IPS-18c (cell line): Measurements from ENCODE around the gene HEMGN.

Experiments used
- H3K4me3 ChIP-seq: 2 replicates; pipeline ENCODE4 v1.7.0; 2013; ENCODE audit warnings: low read depth, mild to moderate bottlenecking, low read length, moderate library complexity; ENCODE audit not compliant: insufficient read depth
- H3K9me3 ChIP-seq: one replicate; pipeline ENCODE4 v1.6.1; 2013; ENCODE audit warnings: mild to moderate bottlenecking, low read length, moderate library complexity; ENCODE audit not compliant: control insufficient read depth, insufficient read depth

HEMGN gene

GRCh38 chr9:97910357-97910756 is 27.6 kb downstream of the HEMGN start:
- Histone ChIP-seq H3K9me3 (no peaks in the 10 kb centered on the region), H3K4me3 (no peak overlapping the region)

DNA sequence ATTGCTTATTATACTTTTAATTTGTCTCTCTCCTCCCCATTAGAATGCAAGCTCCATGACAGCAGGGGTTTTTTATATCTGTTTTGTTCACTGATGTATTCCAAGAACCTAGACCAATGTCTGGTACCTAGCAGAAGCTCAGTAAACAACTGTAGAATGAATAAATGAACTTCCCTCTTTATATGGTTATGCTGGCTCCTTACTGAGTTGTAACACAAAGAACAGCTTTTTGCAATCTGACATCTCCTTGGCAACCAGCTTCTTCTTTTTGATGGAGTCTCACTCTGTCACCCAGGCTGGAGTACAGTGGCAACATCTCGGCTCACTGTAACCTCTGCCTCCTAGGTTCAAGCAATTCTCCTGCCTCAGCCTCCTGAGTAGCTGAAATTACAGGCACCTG is 29.3 kb downstream of the HEMGN start:
- no peak overlapping the region for H3K4me3 ChIP-seq
- no peaks in the 10 kb centered on the region for H3K9me3 ChIP-seq

DNA sequence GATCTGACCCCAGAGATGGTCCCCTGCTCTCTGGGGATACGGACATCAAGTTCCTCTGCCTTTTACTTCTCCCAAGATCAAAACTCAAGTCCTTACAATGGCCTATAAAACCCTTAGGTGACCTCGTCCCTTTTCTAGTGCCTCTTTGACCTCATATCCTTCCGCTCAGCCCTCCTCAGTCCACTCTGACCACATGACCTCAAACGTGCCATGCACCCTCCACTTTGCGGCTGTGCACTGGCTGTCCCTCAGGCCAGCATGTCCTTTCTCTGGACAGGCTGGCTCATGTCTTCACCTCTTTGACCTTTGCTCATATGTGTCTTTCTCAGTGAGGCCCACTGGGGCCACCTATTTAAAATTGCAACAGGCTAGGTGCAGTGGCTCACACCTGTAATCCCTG is 30.3 kb downstream of the HEMGN start:
- no peak overlapping the region for H3K4me3 ChIP-seq
- no peaks in the 10 kb centered on the region for H3K9me3 ChIP-seq

DNA sequence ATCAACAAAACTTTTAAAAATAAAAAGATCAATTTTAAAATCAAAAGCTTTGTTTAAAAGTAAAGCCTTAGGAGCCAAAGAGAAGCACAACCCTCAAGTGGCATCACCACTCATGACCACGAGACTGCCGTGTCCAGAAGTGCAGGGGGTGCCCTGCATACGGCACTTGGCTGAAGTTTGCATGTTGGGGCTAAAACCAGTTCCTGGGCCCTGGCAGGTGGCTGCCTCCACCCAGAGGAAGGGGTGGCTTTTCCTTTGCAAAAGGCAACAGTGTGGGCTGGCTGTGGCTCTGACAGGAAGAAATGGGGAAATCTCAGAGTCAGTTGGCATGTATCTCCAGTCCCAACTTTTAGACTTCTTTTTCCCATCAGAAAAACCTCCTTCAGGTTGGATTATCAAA is 30.9 kb downstream of the HEMGN start:
- no peak overlapping the region for H3K4me3 ChIP-seq
- no peaks in the 10 kb centered on the region for H3K9me3 ChIP-seq

- Histone ChIP-seq H3K9me3 (no peaks in the 10 kb centered on the region), H3K4me3 (no peak overlapping the region)
Observed at GRCh38 chr9:97906236-97906831, 31.6 kb downstream of the HEMGN start.

- Histone ChIP-seq H3K4me3 (no peak overlapping the region), H3K9me3 (no peaks in the 10 kb centered on the region)
Observed at GRCh38 chr9:97905228-97905627, 32.7 kb downstream of the HEMGN start.

- no peaks in the 10 kb centered on the region for H3K9me3 ChIP-seq
- no peak overlapping the region for H3K4me3 ChIP-seq
Observed at GRCh38 chr9:97904725-97905124, 33.2 kb downstream of the HEMGN start.

DNA sequence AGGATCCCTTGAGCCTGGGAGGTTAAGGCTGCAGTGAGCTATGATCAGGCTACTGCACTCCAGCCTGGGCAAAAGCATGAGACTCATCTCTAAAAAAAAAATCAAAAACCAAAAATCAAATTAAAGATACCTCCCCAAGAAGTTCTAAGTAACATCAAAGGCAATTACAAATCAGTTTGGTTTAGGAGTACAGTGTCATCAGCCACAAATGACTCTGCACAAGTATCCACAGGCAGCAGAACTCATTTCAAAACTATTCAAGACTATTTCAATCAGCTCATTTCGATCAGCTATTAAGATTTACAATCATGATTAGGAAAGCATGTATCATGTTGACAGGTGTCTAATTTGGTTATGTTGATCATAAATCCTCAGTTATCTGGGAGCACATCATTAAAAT is 34.8 kb downstream of the HEMGN start:
- no peaks in the 10 kb centered on the region for H3K9me3 ChIP-seq

GRCh38 chr9:97900738-97901565 is 37.0 kb downstream of the HEMGN start:
- no peak overlapping the region for H3K4me3 ChIP-seq
- H3K9me3 ChIP-seq = no peaks in the 10 kb centered on the region

More for the DNA sequence above, 34.8 kb downstream of the HEMGN start:
- no peak overlapping the region for H3K4me3 ChIP-seq

- Histone ChIP-seq H3K4me3 (no peak overlapping the region), H3K9me3 (no peaks in the 10 kb centered on the region)
Observed at GRCh38 chr9:97900103-97900737, 37.8 kb downstream of the HEMGN start.

DNA sequence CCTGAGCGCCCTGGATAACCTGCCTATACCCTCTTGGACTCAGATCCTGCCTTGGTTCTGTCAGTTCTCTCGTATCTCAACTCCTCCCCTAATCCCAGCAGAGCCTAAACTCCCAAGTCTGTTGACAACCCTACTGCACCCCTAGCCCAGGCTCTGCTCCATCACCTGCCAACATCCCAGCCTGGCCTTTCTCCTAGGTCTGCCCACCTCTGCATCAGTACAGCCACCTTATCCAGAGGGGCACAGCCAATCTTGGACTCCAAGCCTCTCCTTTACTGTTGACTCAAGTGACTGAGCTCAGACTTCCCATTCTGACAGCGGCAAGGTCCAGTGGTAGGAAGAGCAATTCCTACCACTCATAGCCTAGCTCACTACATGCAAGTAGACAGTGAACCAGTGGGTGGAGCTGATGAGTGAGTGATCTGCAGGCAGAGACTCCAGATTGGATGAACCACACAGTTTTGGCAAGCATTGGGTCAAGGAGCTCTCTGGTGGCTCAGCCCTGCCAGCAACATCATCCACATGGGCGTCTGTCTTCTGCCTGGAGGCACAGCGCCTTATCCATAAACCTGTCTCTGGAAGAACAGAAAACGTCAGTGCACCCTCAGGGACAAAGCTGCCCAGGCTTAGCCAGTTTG is 42.2 kb downstream of the HEMGN start:
- H3K9me3 ChIP-seq = no peaks in the 10 kb centered on the region
- no peak overlapping the region for H3K4me3 ChIP-seq

DNA sequence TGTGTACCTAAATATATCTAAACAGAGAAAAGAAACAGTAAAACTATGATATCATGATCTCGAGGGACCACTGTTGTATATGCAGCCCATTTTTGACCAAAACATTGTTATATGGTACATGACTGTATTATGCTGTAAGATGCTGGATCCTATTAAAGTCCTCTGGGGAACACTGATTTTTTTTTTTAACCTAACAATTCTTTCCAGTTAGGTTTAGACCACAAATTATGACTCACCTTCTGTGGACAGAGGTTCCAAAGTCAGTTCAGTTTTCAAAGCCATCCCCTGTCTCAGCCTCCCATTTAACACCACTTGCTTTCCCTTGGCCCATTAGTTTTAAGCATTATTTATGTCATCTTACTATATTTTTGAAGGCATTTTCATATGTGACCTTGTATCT is 42.8 kb downstream of the HEMGN start:
- H3K4me3 ChIP-seq = no peak overlapping the region
- H3K9me3 ChIP-seq = no peaks in the 10 kb centered on the region

GRCh38 chr9:97892421-97892820 is 45.6 kb downstream of the HEMGN start:
- peaks cover 2% of the 10 kb centered on the region for H3K9me3 ChIP-seq
- H3K4me3 ChIP-seq = no peak overlapping the region

- no peak overlapping the region for H3K4me3 ChIP-seq
- H3K9me3 ChIP-seq = peaks cover 2% of the 10 kb centered on the region
Observed at GRCh38 chr9:97891736-97892135, 46.2 kb downstream of the HEMGN start.

GRCh38 chr9:97889941-97890887 is 47.8 kb downstream of the HEMGN start:
- Histone ChIP-seq H3K4me3 (no peak overlapping the region), H3K9me3 (peaks cover 2% of the 10 kb centered on the region)

GRCh38 chr9:97880336-97880735 is 57.6 kb downstream of the HEMGN start:
- Histone ChIP-seq H3K4me3 (no peak overlapping the region), H3K9me3 (no peaks in the 10 kb centered on the region)
